Adrenal gland (tissue), 12 donors: ENCODE measurements around the gene EIPR1. TPM values are rescaled to one million over a fixed set of nuclear protein-coding genes. Genes with fewer than 3 reads are reported as not detected.
A peak's percentile ranks its signal among the peaks of the same experiment; 100 is the strongest.

Experiments
- DNase-seq, 7 donors: peaks; one replicate each; pipeline ENCODE4 v3.0.0-alpha.2; 2019 to 2020
- H3K27ac ChIP-seq, 5 donors: fragments of 200-600 bp; sonication (generic) in 4 of 5; 1 replicate in 3 of 5; 2 replicates in 2 of 5; pipeline versions ENCODE4 v1.5.1 to v1.8.0; 2016 to 2020; ENCODE audit warnings: mild to moderate bottlenecking in 1 of 5
- H3K27me3 ChIP-seq: fragments of 200-600 bp; 2 replicates; pipeline ENCODE4 v1.8.0; 2021
- H3K36me3 ChIP-seq, 2 donors: fragments of 200-600 bp; replicated peaks in 1 of 2; 1 replicate in 1 of 2; 2 replicates in 1 of 2; pipeline versions ENCODE4 v1.5.1 to v1.8.0; 2018 to 2022
- H3K4me1 ChIP-seq, 2 donors: fragments of 200-600 bp; replicated peaks in 1 of 2; 1 replicate in 1 of 2; 2 replicates in 1 of 2; pipeline versions ENCODE4 v1.5.1 to v1.8.0; 2018 to 2021
- H3K4me3 ChIP-seq, 4 donors: fragments of 200-600 bp; sonication (generic) in 3 of 4; one replicate each; pipeline ENCODE4 v1.5.1; 2016 to 2018
- H3K9me3 ChIP-seq, 3 donors: fragments of 200-600 bp; sonication (generic) in 1 of 3; replicated peaks in 1 of 3; 1 replicate in 2 of 3; 2 replicates in 1 of 3; pipeline versions ENCODE4 v1.5.1 to v1.8.0; 2016 to 2021
- POLR2A ChIP-seq, 2 donors: fragments of 450-650 bp; IDR thresholded peaks; one replicate each; pipeline ENCODE4 v1.6.1; 2017; ENCODE audit warnings: antibody characterized with exemption in 2 of 2, mild to moderate bottlenecking in 2 of 2, moderate library complexity in 1 of 2
- WGBS, 4 donors: extraction: QIAGEN DNeasy Blood & Tissue Kit in 2 of 4; methylation state at CpG; one replicate each; pipeline versions ENCODE4 v1.1.5 to v1.1.7; 2013 to 2017; 5-methylcytosine and 5-hydroxymethylcytosine counted together
- intact Hi-C, 2 donors: fragments of 100-400 bp; cut with DNase I; formaldehyde crosslinking; loops; one replicate each; pipeline versions ENCODE4 v1.14.1 to v1.15.0; 2022 to 2023
- polyA plus RNA-seq, 3 donors: library from polyadenylated mRNA; stranded (reverse); fragments of 200-250 nt in 2 of 3; fragments of 350-450 nt in 1 of 3; fragmentation: Illumina TruSeq in 1 of 3; extraction: RNeasy Lipid Tissue Mini Kit (QIAGEN cat#74804) in 1 of 3; gene quantifications; one replicate each; pipeline ENCODE4 v1.2.3, GENCODE V29; 2013 to 2014
- total RNA-seq, 9 donors: library from RNA; depleted of rRNA in 4 of 9; stranded (reverse); fragments of >200 nt in 4 of 9; fragments of 120-200 nt in 1 of 9; fragmentation: NEBNext Ultra II Directional in 1 of 9; extraction: Animal tissue kit (Norgen Biotek cat#: 25700) in 1 of 9; gene quantifications; one replicate each; pipeline versions ENCODE4 v1.1.0 to v1.2.4, GENCODE V29; 2013 to 2023
- TF ChIP-seq, protein P1 (sequence below), 6 experiments: fragments of 450-650 bp in 4 of 6; fragments of 200-600 bp in 2 of 6; sonication (generic) in 1 of 6; IDR thresholded peaks; 1 replicate in 5 of 6; 2 replicates in 1 of 6; pipeline versions ENCODE4 v1.5.1 to v1.8.0; 2016 to 2021; ENCODE audit warnings: antibody characterized with exemption in 6 of 6, mild to moderate bottlenecking in 2 of 6, moderate library complexity in 1 of 6
- donor health status: healthy with polysubstance abuse.
- donor health status: Bipolar disorder and iron deficiency.
- donor health status: DM: yes; HTN: yes; CAD: no.
- donor health status: DM: no; HTN: no; CAD: no.
- donor health status: DM: no; HTN: no; CAD: no.
- donor health status: DM: yes; HTN: yes; CAD: no.

EIPR1 gene
- total and polyA plus RNA-seq, 12 donors, result 10.3 to 37.9 (median 28.5) TPM

DNA sequence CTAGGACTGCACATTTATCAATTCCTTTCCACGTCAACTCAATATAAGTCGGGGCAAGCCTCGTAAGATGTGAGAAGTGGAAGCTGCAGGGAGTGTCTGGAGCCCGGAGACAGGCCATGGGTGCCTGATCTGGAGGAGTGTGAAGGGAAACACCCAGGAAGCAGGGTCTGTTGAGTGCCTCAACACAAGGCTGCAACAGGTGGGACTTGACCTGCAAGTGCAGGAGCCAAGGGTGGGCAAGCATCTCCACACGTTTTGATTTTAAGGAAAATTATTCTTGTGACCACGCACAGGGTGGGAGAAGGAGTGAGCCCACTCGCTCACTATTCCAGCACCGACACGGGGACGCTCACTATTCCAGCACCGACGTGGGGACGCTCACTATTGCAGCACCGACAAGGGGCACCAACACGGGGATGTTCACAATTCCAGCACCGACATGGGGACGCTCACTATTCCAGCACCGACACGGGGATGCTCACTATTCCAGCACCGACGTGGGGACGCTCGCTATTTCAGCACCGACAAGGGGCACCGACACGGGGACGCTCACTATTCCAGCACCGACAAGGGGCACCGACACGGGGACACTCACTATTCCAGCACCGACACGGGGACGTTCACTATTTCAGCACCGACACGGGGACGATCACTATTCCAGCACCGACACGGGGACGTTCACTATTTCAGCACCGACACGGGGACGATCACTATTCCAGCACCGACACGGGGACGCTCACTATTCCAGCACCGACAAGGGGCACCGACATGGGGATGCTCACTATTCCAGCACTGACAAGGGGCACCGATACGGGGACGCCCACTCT lies 197.3 kb downstream of the EIPR1 start:
- Histone ChIP-seq H3K4me3 (no peak overlapping the region), H3K27me3 (no peaks in the 10 kb centered on the region), H3K4me1 (no peaks in the 10 kb centered on the region), H3K27ac (no peak overlapping the region), H3K36me3 (no peaks in the 10 kb centered on the region), H3K9me3 (no peaks in the 10 kb centered on the region)
- 82 to 86% (median 84%) methylated on average over 50 of the region's 50 CpGs for WGBS, 4 donors
- DNase-seq, result no peak
- intact Hi-C loops, result loop anchor here in 1 of 2 donors (10.0 kb wide), 1 partner anchor 275 kb away; no protein-coding TSS in a partner anchor
- TF ChIP-seq POLR2A (IDR thresholded peaks at IDR 0.05), result no peak
- TF ChIP-seq, protein P1, sequence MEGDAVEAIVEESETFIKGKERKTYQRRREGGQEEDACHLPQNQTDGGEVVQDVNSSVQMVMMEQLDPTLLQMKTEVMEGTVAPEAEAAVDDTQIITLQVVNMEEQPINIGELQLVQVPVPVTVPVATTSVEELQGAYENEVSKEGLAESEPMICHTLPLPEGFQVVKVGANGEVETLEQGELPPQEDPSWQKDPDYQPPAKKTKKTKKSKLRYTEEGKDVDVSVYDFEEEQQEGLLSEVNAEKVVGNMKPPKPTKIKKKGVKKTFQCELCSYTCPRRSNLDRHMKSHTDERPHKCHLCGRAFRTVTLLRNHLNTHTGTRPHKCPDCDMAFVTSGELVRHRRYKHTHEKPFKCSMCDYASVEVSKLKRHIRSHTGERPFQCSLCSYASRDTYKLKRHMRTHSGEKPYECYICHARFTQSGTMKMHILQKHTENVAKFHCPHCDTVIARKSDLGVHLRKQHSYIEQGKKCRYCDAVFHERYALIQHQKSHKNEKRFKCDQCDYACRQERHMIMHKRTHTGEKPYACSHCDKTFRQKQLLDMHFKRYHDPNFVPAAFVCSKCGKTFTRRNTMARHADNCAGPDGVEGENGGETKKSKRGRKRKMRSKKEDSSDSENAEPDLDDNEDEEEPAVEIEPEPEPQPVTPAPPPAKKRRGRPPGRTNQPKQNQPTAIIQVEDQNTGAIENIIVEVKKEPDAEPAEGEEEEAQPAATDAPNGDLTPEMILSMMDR (IDR thresholded peaks at IDR 0.05), result no peak

- Histone ChIP-seq H3K27ac (no peak overlapping the region), H3K4me1 (no peaks in the 10 kb centered on the region), H3K4me3 (no peak overlapping the region), H3K9me3 (no peaks in the 10 kb centered on the region), H3K36me3 (no peaks in the 10 kb centered on the region), H3K27me3 (no peaks in the 10 kb centered on the region)
- intact Hi-C loops, result loop anchor here in 1 of 2 donors (10.0 kb wide), 1 partner anchor 275 kb away; no protein-coding TSS in a partner anchor
- DNase-seq, result no peak
- TF ChIP-seq, protein P1 (IDR thresholded peaks at IDR 0.05), result no peak
- no peak for TF ChIP-seq POLR2A (IDR thresholded peaks at IDR 0.05)
- WGBS, 4 donors, result 92 to 99% (median 97%) methylated on average over 7 to 11 of the region's 11 CpGs
These were observed 198.0 kb downstream of the EIPR1 start for GRCh38 chr2:3179626-3180025.

- 83 to 92% (median 90%) methylated on average over 15 to 17 of the region's 17 CpGs for WGBS, 4 donors
- Histone ChIP-seq H3K27me3 (no peaks in the 10 kb centered on the region), H3K4me1 (no peaks in the 10 kb centered on the region), H3K27ac (no peak overlapping the region), H3K4me3 (no peak overlapping the region), H3K36me3 (no peaks in the 10 kb centered on the region), H3K9me3 (no peaks in the 10 kb centered on the region)
- intact Hi-C loops, result no loop called here
- peak in 1 of 7 donors; percentile 31 for DNase-seq
- no peak for TF ChIP-seq POLR2A (IDR thresholded peaks at IDR 0.05)
- TF ChIP-seq, protein P1 (IDR thresholded peaks at IDR 0.05), result peak in 3 of 6 experiments; percentile 10 to 24 (median 14)
These were observed 198.4 kb downstream of the EIPR1 start for GRCh38 chr2:3179208-3179607.

DNA sequence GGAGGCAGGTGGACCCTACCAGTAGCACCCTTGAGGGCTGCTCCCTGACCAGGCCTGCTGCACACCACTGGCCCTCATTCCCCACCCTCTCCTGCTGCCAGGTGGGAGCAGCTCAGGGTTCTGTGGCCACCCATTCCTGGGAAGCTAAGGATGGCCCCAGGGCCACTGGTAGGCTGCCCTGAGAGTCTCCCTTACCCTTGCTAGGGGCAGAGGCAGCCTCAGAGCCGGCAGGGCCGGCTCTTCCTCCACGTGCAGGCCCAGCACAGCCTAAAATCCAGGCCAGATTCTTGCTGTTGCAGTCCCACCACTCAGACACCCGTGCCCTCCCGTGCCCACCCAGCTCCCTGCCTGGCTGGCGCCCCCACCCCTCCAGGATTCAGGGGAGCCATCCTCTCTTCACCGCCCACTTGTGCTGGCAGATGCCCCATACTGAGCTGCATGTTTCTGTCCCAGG lies 199.0 kb downstream of the EIPR1 start:
- Histone ChIP-seq H3K9me3 (no peaks in the 10 kb centered on the region), H3K27me3 (no peaks in the 10 kb centered on the region), H3K36me3 (no peaks in the 10 kb centered on the region), H3K4me1 (no peaks in the 10 kb centered on the region), H3K27ac (no peak overlapping the region), H3K4me3 (no peak overlapping the region)
- WGBS, 4 donors, result 93 to 100% (median 93%) methylated on average over 3 to 7 of the region's 7 CpGs
- no peak for DNase-seq
- intact Hi-C loops, result no loop called here
- no peak for TF ChIP-seq POLR2A (IDR thresholded peaks at IDR 0.05)
- TF ChIP-seq, protein P1 (IDR thresholded peaks at IDR 0.05), result no peak
